ENCODE results near the gene ZNF330.

ZNF330 gene

GRCh38 chr4:141238186-141238585 is 17.5 kb downstream of the ZNF330 start:
- DNase-seq: no peak

DNA sequence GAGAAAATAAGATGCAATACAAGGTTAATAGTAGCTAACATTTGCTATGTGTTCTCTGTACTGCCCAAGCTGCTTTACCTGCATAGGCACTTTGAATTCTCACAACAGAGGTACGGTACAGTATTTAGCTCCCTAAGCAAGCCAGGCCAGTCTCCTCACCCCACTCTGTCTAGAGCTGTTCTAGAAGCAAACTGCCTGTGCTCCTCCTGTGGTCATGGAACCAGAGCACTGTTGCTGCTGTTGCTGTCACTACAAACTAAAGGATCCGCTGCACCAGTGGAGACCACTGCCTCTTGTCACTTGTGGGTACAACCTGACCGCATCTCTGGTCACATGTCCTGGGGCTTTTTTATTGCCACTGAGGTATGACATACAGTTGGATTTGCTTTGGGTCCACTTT is 19.6 kb downstream of the ZNF330 start:
- DNase-seq: no peak

- no peak for DNase-seq
Measured at GRCh38 chr4:141240671-141241070, 20.0 kb downstream of the ZNF330 start.

GRCh38 chr4:141241986-141242385 is 21.3 kb downstream of the ZNF330 start:
- DNase-seq: no peak

GRCh38 chr4:141244419-141244818 is 23.7 kb downstream of the ZNF330 start:
- DNase-seq: no peak

- no peak for DNase-seq
Measured at GRCh38 chr4:141246243-141246642, 25.5 kb downstream of the ZNF330 start.

- no peak for DNase-seq
Measured at GRCh38 chr4:141246683-141247429, 26.2 kb downstream of the ZNF330 start.

GRCh38 chr4:141247430-141247780 is 26.7 kb downstream of the ZNF330 start:
- no peak for DNase-seq

DNA sequence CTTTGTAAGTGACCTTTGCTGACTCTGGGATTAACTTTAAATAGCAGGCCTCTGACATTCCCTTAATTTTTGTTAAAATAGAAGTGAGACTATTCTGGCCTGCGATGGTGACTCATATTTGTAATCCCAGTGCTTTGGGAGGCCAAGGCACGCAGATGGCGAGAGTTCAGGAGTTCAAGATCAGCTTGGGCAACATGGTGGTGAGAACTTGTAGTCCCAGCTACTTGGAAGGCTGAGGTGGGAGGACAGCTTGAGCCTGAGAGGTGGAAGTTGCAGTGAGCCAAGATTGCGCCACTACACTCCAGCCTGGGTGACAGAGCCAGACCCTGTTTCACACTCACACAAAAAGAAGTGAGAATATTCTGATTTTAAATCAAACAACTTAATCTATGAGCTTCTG is 27.3 kb downstream of the ZNF330 start:
- no peak for DNase-seq

GRCh38 chr4:141248486-141248885 is 27.8 kb downstream of the ZNF330 start:
- DNase-seq: no peak

DNA sequence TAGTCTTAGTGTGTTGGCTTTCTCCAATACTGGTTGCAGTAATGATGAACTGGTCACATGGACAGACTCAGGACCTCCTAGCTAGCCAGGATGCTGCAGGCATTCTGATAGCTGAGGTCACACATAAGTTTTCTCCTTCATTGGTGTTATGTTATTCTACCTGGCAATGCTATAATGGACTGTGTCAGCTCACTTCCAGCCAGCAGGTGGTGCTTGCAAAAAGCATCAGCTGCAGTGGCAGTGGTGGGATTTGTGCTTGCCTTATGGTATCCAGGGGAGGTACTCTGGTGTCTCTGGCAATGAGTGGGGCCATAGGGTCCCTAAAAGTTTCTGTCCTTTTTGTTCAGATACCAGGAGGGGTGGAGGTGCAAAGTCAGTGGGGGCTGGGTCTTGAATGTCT is 33.6 kb downstream of the ZNF330 start:
- DNase-seq: no peak

DNA sequence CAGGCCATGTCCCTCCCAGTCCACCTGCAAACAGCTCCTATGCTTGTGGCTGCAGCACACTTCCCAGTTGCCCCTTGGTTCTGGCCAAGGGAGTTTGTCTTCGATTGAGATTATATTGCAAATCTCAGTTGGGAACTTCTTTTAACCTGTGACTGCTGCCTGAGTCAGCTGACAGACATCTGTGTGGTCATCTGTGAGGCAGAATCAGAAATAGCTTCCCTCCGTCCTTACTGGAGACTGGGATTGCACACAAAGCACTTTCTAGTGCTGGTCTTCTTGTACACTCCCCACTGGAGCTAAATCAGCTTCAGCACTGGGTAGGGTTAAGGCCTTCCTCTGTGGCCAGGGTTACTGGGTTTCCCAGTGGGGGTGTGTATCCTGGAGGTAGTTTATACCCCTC is 34.3 kb downstream of the ZNF330 start:
- DNase-seq: no peak

DNA sequence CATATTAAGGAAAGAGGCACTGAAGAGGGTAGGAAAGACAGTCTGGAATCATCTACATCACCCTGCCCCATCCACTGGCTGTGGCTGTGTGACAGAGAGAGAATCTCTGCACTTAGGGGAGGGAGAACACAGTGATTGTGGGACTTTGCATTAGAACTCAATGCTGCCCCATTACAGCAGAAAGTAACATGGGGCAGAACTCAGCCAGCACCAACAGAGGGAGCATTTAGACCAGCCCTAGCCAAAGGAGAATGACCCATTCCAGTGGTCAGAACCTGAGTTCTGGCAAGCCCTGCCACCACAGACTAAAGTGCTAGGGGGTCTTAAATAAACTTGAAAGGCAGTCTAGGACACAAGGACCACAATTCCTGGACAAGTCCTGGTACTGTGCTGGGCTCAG is 37.9 kb downstream of the ZNF330 start:
- DNase-seq: no peak

DNA sequence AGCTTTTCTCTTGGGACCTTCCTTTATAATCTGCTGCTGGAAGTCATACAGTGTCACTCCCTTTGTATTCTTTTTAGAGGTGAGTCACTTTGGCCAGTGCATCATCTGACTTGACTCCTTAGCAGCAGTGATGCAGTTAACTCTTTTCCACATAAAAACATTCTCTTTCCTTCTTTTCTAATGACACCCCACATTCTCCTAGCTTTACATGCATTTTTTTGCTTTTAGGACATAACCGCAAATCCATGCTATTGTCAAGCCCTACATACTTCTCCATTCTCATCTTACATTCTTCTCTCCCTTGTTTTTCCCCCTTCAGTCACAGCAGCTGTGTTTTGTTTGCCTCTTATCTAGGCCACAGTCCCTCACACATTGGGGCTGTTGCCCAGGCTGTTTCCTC is 55.1 kb downstream of the ZNF330 start:
- no peak for DNase-seq

DNA sequence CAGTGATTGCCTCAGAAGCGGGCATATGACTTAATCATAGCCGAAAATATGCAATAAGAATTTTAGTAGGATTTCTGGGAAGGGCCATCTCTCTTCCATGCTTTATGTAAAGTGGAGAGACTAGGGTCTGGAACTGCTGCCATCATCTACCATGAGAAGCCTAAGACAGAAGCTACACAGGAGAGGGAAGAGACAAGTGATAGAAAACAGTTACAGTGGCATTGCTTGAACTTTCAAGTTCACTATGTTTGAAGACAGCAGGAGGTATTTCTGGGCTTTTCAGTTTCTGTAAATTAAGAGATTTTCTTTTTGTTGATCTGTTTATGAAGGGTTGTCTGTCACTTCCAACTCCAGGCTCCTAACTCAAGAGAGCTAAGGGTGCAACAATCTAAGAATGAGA is 62.5 kb downstream of the ZNF330 start:
- no peak for DNase-seq

- no peak for DNase-seq
Measured at GRCh38 chr4:141283563-141283962, 62.9 kb downstream of the ZNF330 start.

Measured in DMS153 (cell line).